Calu3 (cell line): ENCODE data around the gene NUFIP2. TPM values are rescaled to one million over a fixed set of nuclear protein-coding genes. Genes with fewer than 3 reads are reported as not detected.
A peak's percentile ranks its signal among the peaks of the same experiment; 100 is the strongest.

Experiments used
- BruUV-seq: library from RNA; stranded (reverse); fragments of 400-500 nt; replicated peaks from 2 replicates; lab custom pipeline; 2021; lab: Mats Ljungman, UMichigan
- CTCF ChIA-PET: fragments of 300-600 bp; sonication (Branson Sonifier 250); formaldehyde crosslinking; loops from one replicate; lab custom pipeline; 2022; ENCODE audit warnings: antibody characterized with exemption; lab: Charles Lee
- DNase-seq: peaks from one replicate; pipeline ENCODE4 v3.0.0; 2022
- H3K27ac Mint-ChIP-seq: one replicate; pipeline ENCODE4 v1.8.0; 2022; ENCODE audit warnings: mixed read lengths; ENCODE audit not compliant: unreplicated experiment
- H3K27me3 Mint-ChIP-seq: one replicate; pipeline ENCODE4 v1.8.0; 2022; ENCODE audit warnings: mixed read lengths; ENCODE audit not compliant: unreplicated experiment
- H3K36me3 Mint-ChIP-seq: one replicate; pipeline ENCODE4 v1.8.0; 2022; ENCODE audit warnings: mild to moderate bottlenecking, moderate library complexity, mixed read lengths; ENCODE audit not compliant: insufficient read depth, unreplicated experiment
- H3K4me1 Mint-ChIP-seq: one replicate; pipeline ENCODE4 v1.8.0; 2022; ENCODE audit warnings: mild to moderate bottlenecking, low read depth, mixed read lengths; ENCODE audit not compliant: unreplicated experiment
- H3K4me3 Mint-ChIP-seq: one replicate; pipeline ENCODE4 v1.8.0; 2022; ENCODE audit warnings: mild to moderate bottlenecking, low read depth, moderate library complexity, mixed read lengths; ENCODE audit not compliant: unreplicated experiment
- H3K9me3 Mint-ChIP-seq: one replicate; pipeline ENCODE4 v1.8.0; 2022; ENCODE audit warnings: low read depth, mixed read lengths; ENCODE audit not compliant: unreplicated experiment
- CTCF ChIP-seq: fragments of 200-600 bp; IDR thresholded peaks from one replicate; pipeline ENCODE4 v1.8.0; 2022; ENCODE audit warnings: antibody characterized with exemption; ENCODE audit not compliant: unreplicated experiment
- intact Hi-C: fragments of 100-400 bp; cut with micrococcal nuclease; formaldehyde crosslinking; loops from one replicate; pipeline ENCODE4 v1.10.0; 2022; ENCODE audit not compliant: unreplicated experiment
- total RNA-seq: library from RNA; stranded (reverse); gene quantifications from 2 replicates; pipeline ENCODE4 v1.2.3, GENCODE V29; 2022

The NUFIP2 gene
- total RNA-seq, 1 experiment from 2014 or later = 92.9 TPM

- no peak for TF ChIP-seq CTCF
- no TSS peak for BruUV-seq
- DNase-seq = no peak
- CTCF ChIA-PET = interaction anchor here (0.7 kb wide), 1 partner anchor 9 kb away, joined by 3 read pairs; no protein-coding TSS in a partner anchor
- intact Hi-C loops = no loop called here
- H3K4me1 Mint-ChIP-seq = peaks cover 18% of the 10 kb centered on the region
- H3K4me3 Mint-ChIP-seq = no peak overlapping the region
- no peaks in the 10 kb centered on the region for H3K9me3 Mint-ChIP-seq
- H3K27ac Mint-ChIP-seq = peak overlapping the region; percentile 23
- no peaks in the 10 kb centered on the region for H3K27me3 Mint-ChIP-seq
- peaks cover 72% of the 10 kb centered on the region for H3K36me3 Mint-ChIP-seq
Measured at GRCh38 chr17:29256735-29257466, 37.0 kb downstream of the NUFIP2 start.

GRCh38 chr17:29255926-29256522 is 37.9 kb downstream of the NUFIP2 start:
- Mint-ChIP-seq H3K9me3 (no peaks in the 10 kb centered on the region), H3K4me1 (peaks cover 18% of the 10 kb centered on the region), H3K27me3 (no peaks in the 10 kb centered on the region), H3K4me3 (no peak overlapping the region), H3K36me3 (peaks cover 64% of the 10 kb centered on the region), H3K27ac (no peak overlapping the region)
- no peak for TF ChIP-seq CTCF
- intact Hi-C loops = no loop called here
- DNase-seq = no peak
- CTCF ChIA-PET = interaction anchor here (1.5 kb wide), 1 partner anchor 15 kb away, joined by 5 read pairs; no protein-coding TSS in a partner anchor
- no TSS peak for BruUV-seq

GRCh38 chr17:29253037-29253436 is 40.9 kb downstream of the NUFIP2 start:
- intact Hi-C loops = no loop called here
- no peak for TF ChIP-seq CTCF
- H3K9me3 Mint-ChIP-seq = no peaks in the 10 kb centered on the region
- CTCF ChIA-PET = no interaction called here
- no TSS peak for BruUV-seq
- H3K4me3 Mint-ChIP-seq = no peak overlapping the region
- peaks cover 36% of the 10 kb centered on the region for H3K36me3 Mint-ChIP-seq
- no peak for DNase-seq
- no peaks in the 10 kb centered on the region for H3K27me3 Mint-ChIP-seq
- H3K4me1 Mint-ChIP-seq = peaks cover 18% of the 10 kb centered on the region
- H3K27ac Mint-ChIP-seq = peak overlapping the region; percentile 51

- Mint-ChIP-seq H3K9me3 (no peaks in the 10 kb centered on the region), H3K27ac (no peak overlapping the region), H3K4me1 (peaks cover 13% of the 10 kb centered on the region), H3K27me3 (no peaks in the 10 kb centered on the region), H3K36me3 (peaks cover 29% of the 10 kb centered on the region), H3K4me3 (no peak overlapping the region)
- BruUV-seq = no TSS peak
- no peak for TF ChIP-seq CTCF
- DNase-seq = no peak
- CTCF ChIA-PET = interaction anchor here (0.7 to 1.1 kb wide), 5 partner anchors 11 to 117 kb away, joined by 3 to 16 read pairs (median 4); no protein-coding TSS in a partner anchor
- intact Hi-C loops = no loop called here
Measured at GRCh38 chr17:29252101-29252791, 41.7 kb downstream of the NUFIP2 start.
